NCI-H1694 (cell line): ENCODE results near the gene KLF13.

Source experiments
- DNase-seq: peaks from one replicate; lab custom pipeline; 2025; lab: John Stamatoyannopoulos, UW

KLF13 gene

GRCh38 chr15:31381801-31382712 lies 55.4 kb downstream of the KLF13 start:
- DNase-seq: no peak

- DNase-seq: no peak
Observed at GRCh38 chr15:31382713-31383045, 56.0 kb downstream of the KLF13 start.

GRCh38 chr15:31383139-31383538 lies 56.5 kb downstream of the KLF13 start:
- DNase-seq: no peak

GRCh38 chr15:31384568-31384967 lies 57.9 kb downstream of the KLF13 start:
- no peak for DNase-seq

GRCh38 chr15:31385736-31386135 lies 59.1 kb downstream of the KLF13 start:
- DNase-seq: no peak

- no peak for DNase-seq
Observed at GRCh38 chr15:31387092-31387478, 60.5 kb downstream of the KLF13 start.

GRCh38 chr15:31387479-31388118 lies 61.0 kb downstream of the KLF13 start:
- peak; percentile 16 for DNase-seq

GRCh38 chr15:31389576-31389975 lies 62.9 kb downstream of the KLF13 start:
- DNase-seq: no peak

- DNase-seq: no peak
Observed at GRCh38 chr15:31390029-31390428, 63.4 kb downstream of the KLF13 start.

GRCh38 chr15:31390777-31391486 lies 64.3 kb downstream of the KLF13 start:
- DNase-seq: no peak

GRCh38 chr15:31391687-31392671 lies 65.3 kb downstream of the KLF13 start:
- no peak for DNase-seq

GRCh38 chr15:31392761-31393401 lies 66.2 kb downstream of the KLF13 start:
- no peak for DNase-seq

- no peak for DNase-seq
Observed at GRCh38 chr15:31393444-31394091, 66.9 kb downstream of the KLF13 start.

- DNase-seq: no peak
Observed at GRCh38 chr15:31396881-31397560, 70.4 kb downstream of the KLF13 start.

- DNase-seq: no peak
Observed at GRCh38 chr15:31397851-31398661, 71.4 kb downstream of the KLF13 start.

- DNase-seq: no peak
Observed at GRCh38 chr15:31398677-31399301, 72.2 kb downstream of the KLF13 start.

- DNase-seq: no peak
Observed at GRCh38 chr15:31399544-31400171, 73.0 kb downstream of the KLF13 start.

GRCh38 chr15:31400222-31400927 lies 73.7 kb downstream of the KLF13 start:
- no peak for DNase-seq
